HG03571 (cell line): ENCODE data around the gene PKP2.

Experiments
- ATAC-seq: cut with Tn5 transposase; IDR thresholded peaks from one replicate; pipeline ENCODE4 v1.9.1; 2021; ENCODE audit not compliant: unreplicated experiment

PKP2 gene

DNA sequence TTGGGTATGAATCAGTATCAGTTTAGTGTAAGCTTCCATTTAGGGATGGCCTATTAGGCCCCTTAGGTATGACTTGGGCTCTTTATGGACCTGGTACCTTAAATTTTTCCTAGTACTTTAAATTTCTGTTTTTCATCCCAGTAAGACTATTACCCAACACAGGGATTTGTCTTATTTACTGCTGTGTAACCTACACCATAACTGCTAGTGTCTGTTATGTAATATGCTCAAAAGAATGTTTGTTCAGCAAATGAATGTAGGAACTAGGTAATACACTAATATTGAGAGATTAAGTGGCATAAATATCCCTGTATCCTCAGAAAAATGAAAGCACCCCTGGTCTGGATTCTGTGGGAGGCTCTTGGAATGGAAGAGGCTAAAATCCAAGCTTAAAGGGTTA lies 77.2 kb downstream of the PKP2 start:
- no peak for ATAC-seq

DNA sequence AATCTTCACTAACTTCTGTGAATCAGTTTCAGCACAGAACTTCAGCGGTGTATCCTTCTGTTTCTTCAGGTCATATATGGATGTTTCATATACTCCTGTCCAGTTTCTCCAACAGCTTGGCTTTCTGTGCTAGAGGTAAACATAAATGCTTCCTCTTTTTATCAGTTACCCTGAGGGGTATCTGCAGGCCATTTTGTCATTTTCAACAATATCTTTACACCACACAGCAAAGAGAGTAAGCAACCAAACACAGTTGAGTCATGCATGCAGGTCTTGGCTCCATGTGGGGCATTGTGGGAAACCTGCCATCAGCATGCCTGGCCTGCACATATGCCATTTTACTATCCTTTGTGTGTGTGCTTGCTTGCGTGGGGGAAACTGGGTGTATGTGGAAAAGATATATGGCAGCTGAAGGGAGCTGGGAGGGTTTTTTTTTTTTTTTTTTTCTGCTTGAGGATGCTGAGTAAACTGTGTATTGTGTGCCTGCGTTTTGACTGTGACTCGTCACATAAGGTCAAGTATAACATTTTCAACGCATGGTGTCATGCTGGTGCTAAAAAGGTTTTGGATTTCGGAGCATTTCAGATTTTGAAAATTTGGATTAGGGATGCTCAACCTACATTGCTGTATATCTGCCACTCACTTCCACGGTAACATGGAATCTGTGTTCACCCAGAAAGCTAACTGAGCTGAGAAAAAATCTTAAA lies 84.7 kb downstream of the PKP2 start:
- ATAC-seq = no peak

DNA sequence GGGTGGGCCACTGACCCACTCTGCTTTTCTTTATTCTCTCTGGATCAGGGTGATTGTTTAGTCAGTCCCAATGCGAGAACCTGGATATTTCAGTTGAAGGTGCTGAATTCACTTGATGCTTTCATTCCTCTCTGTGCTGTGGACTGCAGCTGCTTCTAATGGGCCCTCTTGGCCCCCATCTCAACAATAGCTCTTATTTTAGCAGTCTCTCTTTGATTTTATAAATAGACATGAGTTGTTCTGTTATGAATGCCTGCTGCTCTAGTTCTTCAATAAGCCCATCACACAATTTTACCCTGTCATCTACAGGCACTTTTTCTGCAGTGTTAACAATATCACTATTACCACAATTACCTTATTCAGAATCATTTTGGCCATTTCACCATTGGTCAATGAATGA lies 86.7 kb downstream of the PKP2 start:
- ATAC-seq = no peak

DNA sequence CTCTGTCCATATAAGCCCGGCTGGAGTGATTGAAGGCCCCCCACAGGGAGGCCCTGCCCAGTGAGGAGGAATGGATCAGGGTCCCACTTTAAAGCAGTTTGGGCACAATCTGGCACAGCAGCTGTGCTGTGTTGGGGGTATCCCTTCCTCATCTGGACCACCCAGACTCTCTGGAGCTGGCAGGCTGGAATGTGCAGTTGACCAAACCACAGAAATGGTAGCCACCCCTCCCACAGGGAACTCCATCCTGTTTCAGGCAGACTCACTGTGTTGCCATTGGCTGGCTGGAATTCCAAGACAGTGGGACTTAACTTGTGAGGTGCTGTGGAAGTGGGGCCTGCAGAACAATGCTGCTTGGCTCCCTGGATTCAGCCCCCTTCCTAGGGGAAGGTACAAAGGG lies 87.4 kb downstream of the PKP2 start:
- no peak for ATAC-seq

DNA sequence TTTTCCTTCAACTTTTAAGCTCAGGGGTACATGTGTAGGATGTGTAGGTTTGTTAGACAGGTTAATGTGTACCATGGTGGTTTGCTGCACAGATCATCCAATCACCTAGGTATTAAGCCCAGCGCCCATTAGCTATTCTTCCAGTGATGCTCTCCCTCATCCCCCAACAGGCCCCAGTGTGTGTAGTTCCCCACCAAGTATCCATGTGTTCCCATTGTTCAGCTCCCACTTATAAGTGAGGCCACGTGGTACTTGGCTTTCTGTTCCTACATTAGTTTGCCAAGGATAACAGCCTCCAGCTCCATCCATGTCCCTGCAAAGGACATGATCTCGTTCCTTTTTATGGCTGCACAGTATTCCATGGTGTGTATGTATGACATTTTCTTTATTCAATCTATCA lies 92.3 kb downstream of the PKP2 start:
- ATAC-seq = no peak

DNA sequence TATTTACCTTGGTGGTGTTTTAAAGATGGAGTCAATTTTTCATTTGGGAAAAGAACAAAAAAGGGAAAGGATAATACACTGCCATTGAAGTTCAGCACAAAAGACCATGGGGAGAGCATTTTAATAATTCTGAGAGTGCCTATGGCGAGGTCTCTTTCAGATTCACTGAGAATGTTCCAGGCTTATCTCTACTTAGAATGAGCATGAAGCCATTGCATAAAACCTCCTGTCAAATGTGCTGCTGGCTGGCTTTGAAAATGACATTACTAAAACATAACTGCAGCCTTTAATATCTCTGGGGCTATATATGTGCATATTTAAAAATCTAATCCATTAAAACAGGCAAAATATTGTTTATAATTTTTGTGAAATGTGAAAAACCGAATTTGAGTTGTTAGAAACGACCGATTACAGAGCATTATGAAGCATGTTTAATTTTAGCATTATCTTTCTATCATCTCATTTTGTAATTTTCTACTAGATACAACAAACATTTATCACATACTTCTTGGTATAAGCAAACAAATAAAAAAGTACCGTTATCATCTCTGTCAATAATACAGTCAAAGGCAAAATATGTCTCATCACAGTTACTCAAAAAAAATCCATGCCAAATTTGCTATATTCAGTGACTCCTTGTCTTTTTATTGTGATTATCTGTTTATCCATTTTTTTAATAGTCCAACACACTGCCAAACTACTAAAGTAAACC lies 95.2 kb downstream of the PKP2 start:
- ATAC-seq = no peak

DNA sequence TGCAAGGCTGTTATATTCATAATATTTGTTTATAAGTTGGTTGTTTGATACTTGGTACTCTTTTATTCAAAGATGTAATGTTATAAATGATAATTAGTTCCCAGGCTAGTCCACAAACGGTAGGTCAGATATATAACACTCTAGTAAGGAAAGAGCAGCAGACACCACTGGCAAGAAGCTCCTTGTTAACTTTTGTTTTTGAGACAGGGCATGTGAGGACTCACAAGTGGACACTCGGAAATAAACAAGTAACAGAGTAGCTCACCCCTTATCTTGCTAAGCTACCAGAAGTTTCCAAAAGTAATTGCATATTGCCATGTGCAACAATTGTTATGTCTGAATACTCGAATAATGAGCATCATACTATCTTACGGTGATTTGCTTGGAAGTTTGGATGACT lies 102.3 kb downstream of the PKP2 start:
- no peak for ATAC-seq

DNA sequence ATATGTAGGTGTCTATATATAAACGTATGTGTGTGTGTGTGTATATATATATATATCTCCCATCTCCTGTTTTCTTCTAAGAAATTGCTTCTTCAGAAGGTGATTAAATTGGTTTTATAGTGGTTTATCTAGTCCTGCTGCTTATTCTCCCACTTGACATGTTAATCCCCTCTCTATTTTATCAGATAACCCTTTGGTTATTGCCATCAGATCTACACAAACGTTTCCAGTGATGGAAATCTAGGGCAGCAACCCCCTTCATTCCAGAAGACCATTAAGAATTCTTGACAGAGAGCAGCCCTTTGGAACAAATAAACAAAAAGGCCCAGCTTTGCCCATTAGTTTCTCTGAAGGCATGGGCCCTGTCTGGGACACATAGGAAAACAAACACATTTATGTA lies 106.7 kb downstream of the PKP2 start:
- no peak for ATAC-seq

DNA sequence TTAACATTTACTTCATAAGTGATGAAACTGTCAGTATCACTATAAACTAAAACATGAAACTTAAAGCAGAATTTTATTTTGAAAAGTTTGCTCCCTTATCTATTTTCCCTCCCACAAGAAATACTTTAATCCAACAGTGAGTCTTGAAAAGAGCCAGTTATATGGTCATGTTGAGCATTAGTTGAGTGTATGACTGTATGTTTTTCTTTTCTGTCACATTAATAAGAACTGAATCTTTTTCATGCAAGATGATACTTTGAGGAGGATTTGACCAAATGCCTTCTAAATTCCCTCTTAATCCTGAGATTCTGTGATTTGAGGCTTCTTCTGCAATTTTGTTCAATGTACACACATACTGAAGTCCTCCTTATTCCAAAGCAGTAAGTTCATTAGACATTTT lies 107.1 kb downstream of the PKP2 start:
- ATAC-seq = no peak

DNA sequence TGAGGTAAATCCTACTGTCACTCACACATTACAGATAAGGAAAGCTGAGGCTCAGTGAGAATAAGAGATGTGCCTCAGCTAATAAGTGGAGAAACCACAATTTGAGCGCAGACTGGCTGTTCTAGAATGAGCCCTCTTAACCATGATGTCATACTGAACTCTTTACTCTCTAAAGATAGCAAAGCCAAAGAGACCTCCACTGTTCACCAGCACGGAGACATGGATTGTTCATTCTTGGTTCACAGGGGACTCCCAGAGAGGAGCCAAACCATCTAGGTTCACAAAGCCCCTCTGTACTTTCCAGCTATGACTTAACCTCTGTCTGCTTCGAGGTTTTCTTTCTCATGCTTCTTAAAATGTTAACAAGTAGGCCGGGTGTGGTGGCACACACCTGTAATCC lies 108.2 kb downstream of the PKP2 start:
- ATAC-seq = no peak

DNA sequence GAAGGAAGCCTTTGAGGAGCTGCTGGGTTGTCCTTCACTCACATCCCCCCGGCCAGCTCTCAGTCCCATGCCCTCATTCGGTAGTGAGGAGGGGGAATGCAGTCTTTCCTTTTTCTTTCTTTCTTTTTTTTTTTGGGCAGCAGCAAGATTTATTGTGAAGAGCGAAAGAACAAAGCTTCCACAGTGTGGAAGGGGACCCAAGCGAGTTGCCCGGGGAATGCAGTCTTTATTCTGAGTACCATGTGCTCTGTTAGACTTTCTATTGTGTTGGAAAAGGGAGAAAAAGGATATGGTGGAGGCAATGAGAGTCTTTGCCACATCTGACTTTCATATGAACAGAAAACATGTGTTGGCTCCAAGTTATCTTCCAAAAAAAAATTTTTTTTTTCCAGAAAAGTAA lies 111.0 kb downstream of the PKP2 start:
- no peak for ATAC-seq

DNA sequence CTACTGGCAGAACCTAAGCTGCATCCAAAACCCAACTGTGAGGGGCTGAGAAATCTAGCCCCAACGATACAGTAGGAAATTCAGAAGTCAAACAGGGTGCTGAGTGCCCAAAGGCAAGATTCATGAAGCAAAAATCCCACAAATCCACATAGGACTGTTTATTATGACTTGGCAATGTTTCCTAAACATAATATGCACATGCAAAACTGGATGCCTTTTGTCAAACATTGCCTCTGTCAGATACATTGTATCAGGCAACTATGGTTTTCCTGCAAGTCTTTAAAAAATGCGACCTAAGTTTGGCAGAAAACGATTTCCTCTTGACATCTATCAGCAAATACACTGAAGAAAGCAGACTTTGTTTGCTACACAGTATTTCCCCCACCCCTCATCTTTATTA lies 113.5 kb downstream of the PKP2 start:
- ATAC-seq = no peak

DNA sequence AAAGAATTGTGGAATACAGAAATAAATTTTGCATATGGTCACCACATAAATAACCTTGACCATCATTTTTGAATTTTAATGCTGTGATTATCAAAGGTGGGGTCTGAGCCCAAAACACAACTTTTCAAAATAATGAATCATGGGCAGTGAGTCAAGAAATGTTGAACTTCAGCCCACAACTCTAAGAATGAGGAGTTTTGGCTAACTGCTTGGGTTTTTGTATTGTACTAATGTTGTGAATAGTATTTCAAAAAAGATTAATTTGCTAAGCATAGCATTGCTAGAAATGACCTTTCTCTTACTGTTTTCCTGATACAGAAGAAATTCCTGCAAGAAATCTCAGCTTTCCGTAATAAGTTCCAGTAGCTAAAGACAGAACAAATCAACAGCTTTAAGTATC lies 116.5 kb downstream of the PKP2 start:
- no peak for ATAC-seq

DNA sequence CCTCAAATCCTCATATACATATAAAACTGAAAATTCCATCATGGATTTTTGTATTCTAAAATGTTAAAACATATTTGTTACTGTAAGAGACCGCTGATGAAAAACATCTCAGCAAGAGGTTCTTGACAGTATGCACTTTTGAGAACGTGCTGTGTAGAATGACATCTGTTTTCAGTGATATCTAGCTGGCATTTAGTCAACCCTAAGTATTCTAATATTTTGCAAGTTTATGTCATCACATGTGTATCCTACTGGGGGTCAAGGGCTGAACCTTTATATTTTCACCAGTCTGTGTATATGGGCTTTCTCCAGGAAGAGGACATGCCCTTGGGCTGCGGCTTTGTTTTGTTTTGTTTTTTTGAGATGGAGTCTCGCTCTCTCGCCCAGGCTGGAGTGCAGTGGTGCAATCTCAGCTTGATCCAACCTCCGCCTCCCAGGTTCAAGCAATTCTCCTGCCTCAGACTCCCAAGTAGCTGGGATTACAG lies 118.8 kb downstream of the PKP2 start:
- no peak for ATAC-seq

DNA sequence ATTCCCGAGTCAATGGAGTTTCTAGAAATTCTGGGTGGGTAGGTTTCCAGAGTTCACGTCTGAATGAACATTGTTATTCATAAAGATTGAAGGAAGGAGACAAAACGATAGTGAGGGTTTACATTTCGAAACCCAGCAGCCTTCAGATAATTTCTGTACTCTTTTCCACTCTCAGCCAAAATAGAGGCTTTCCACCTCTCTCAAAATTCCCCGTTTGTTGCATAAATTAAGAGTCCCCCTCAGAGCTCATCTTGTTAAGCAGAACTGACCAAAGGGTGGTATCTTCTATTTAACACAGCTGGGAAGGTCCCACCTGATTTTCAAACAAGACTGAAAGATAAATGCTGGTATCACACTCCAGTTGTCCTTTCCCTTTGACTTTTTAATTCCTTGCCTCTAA lies 119.4 kb downstream of the PKP2 start:
- no peak for ATAC-seq

DNA sequence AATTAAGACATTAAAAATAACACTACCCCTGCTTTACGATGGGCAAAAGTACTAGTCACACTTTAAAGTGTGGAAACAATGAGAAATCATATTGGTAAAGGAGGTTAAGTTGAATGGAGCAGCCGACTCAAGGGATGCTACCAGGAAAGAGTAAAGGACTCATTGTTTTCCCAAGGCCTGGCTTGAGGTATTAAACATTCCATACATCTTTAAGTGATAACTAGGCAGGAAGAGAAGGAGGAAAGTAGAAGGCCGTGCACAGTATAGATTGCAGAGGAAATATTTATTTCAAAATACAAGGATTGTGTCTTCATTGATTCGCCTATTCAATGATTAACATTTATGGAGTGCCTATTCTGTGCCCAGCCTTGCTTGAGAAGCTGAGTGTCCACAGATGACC lies 120.3 kb downstream of the PKP2 start:
- ATAC-seq = no peak

DNA sequence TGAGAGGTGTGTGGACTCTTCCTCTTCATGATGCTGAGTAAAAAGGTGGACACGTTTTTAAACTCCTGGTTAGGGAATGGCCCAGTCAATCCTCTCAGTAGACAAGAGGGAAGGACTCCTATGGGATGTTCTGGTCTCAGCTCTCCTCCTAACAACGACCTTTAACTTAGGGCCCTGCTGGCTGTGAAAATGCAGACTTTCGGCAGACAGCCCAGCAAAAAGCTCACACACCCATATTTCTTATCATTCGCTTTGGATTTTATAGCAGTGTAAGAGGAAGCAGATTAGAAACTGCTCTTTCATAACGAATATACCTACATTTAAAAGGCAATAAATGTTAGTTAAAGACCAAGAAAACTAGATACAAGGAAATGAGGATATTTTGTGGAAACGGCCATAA lies 122.9 kb downstream of the PKP2 start:
- ATAC-seq = no peak

DNA sequence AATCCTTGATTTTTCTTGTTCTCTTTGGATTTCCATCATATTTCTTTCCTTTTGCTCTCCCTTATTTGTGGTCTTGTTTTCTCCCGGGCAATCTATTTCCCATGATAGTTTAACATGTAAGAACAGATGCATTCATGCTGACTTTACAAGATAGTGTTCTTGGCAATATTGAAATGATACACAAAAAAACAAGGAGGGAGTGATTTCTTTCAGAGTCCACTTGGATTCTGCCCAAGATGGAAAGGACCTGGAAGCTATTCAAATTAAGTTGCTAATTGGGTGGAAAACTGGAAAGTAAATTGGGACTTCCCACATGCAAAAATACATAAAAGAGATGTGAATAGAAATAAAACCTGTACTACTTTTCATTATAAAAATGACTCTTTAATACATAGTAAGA lies 126.4 kb downstream of the PKP2 start:
- no peak for ATAC-seq

DNA sequence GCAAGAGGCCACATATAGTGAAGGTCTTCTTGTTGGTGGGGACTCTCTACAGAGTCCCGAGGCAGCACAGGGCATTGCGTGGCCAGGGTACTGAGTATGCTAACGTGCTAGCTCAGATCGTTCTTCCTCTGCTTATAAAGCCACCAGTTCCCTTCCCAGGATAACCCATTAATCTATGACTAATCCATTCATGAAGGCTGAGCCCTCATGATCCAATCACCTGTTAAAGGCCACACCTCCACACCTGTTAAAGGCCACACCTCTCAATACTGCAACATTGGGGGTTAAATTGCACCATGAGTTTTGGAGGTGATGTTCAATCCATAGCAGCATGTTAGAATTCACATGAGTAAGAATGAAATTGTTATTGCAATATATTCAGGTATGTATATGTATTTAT lies 128.1 kb downstream of the PKP2 start:
- ATAC-seq = no peak

DNA sequence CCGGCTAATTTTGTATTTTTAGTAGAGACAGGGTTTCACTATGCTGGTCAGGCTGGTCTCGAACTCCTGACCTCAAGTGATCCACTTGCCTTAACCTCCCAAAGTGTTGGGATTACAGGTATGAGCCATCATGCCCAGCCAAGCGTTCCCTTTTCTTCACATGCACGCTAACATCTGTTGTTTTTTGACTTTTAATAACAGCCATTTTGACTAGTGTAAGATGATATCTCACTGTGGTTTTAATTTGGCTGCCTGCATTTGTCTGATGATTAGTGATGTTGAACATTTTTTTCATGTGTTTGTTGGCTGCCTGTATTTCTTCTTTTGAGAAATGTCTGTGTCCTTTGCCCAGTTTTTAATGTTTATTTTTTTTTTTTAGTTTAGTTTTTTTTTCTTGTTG lies 130.7 kb downstream of the PKP2 start:
- ATAC-seq = no peak

DNA sequence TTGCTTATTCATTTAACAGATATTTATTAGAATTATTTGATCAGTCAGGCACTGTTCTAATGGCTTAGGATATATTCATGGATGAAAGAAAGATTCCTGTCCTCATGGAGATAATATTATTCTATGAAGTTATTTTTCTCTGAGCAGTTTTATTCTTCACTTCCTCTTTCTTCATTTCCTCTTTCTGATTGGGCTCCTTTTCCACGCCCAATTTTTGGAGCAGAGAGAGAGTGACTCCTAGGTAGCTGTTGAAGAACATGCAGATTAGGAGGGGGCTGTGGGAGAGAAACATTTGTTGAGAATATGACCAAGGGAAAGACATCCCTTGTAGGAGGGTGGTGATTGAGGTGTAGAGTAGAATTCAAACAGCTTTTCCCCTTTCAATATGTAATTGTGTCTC lies 134.9 kb downstream of the PKP2 start:
- no peak for ATAC-seq

DNA sequence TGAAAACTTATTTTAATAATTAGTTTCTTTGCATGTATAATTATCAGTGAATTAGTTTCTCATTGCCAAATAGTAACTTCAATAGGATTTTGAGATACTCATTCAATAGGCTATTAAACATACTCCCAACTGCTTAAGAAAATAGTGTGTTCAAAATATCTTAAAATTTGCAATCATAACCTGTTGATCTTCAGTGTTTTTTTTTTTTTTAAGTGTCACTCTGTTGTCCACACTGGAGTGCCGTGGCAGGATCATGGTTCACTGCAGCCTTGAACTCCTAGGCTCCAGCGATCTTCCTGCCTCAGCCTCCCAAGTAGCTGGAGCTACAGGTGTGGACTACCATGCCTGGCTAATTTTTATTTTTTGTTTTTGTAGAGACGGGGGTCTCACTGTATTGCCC lies 139.4 kb downstream of the PKP2 start:
- no peak for ATAC-seq
